Osteoblast (primary cell): ENCODE data around the gene MSX1. TPM values are rescaled to one million over a fixed set of nuclear protein-coding genes. Genes with fewer than 3 reads are reported as not detected.

Experiments
- DNase-seq: peaks from one replicate; pipeline ENCODE4 v3.0.0; 2011; ENCODE audit warnings: low spot score, mixed read lengths; ENCODE audit not compliant: insufficient read length; ENCODE audit errors: missing footprints
- H2AFZ ChIP-seq: 2 replicates; pipeline ENCODE4 v1.6.0; 2011; ENCODE audit warnings: mild to moderate bottlenecking, low read length
- H3K27ac ChIP-seq: 2 replicates; pipeline ENCODE4 v1.5.1; 2011; ENCODE audit warnings: mild to moderate bottlenecking, low read depth, low read length, moderate library complexity
- H3K27me3 ChIP-seq: 2 replicates; pipeline ENCODE4 v1.6.0; 2012; ENCODE audit warnings: mild to moderate bottlenecking, control low read depth, inconsistent platforms, low read length, moderate library complexity; ENCODE audit not compliant: insufficient read depth
- H3K36me3 ChIP-seq: 2 replicates; pipeline ENCODE4 v1.5.1; 2011; ENCODE audit warnings: mild to moderate bottlenecking, low read length, control low read depth, moderate library complexity; ENCODE audit not compliant: insufficient read depth
- H3K4me1 ChIP-seq: 2 replicates; pipeline ENCODE4 v1.5.1; 2011; ENCODE audit warnings: mild to moderate bottlenecking, low read length, control low read depth, moderate library complexity; ENCODE audit not compliant: insufficient read depth
- H3K4me2 ChIP-seq: 2 replicates; pipeline ENCODE4 v1.6.0; 2011; ENCODE audit warnings: mild to moderate bottlenecking, low read length; ENCODE audit not compliant: insufficient read depth
- H3K4me3 ChIP-seq: fragments of 200-600 bp; sonication (generic); 3 replicates; pipeline ENCODE4 v1.5.1; 2012; ENCODE audit warnings: mild to moderate bottlenecking, low read length, inconsistent platforms; ENCODE audit not compliant: insufficient read depth
- H3K79me2 ChIP-seq: 2 replicates; pipeline ENCODE4 v1.6.0; 2012; ENCODE audit warnings: mild to moderate bottlenecking, low read length, control low read depth, inconsistent platforms; ENCODE audit not compliant: insufficient read depth
- H3K9me3 ChIP-seq: 2 replicates; pipeline ENCODE4 v1.5.1; 2011; ENCODE audit warnings: low read depth, low read length, control low read depth
- H4K20me1 ChIP-seq: 2 replicates; pipeline ENCODE4 v1.6.0; 2012; ENCODE audit warnings: mild to moderate bottlenecking, low read length, control low read depth; ENCODE audit not compliant: insufficient read depth
- CTCF ChIP-seq: IDR thresholded peaks from 2 replicates; pipeline ENCODE4 v1.5.1; 2011; ENCODE audit warnings: mild to moderate bottlenecking, low read depth, low read length, moderate library complexity; ENCODE audit errors: extremely low read depth
- total RNA-seq: library from RNA; depleted of rRNA; stranded (reverse); fragments of >200 nt; gene quantifications from 2 replicates; pipeline ENCODE4 v1.2.3, GENCODE V29; 2012

MSX1 gene
- total RNA-seq, 1 donor, result 2.9 TPM

GRCh38 chr4:4866124-4866865 is 6.8 kb downstream of the MSX1 start:
- no peak for TF ChIP-seq CTCF
- Histone ChIP-seq H3K36me3 (peaks cover 7% of the 10 kb centered on the region), H3K27ac (no peak overlapping the region), H3K79me2 (no peaks in the 10 kb centered on the region), H3K4me1 (peaks cover 3% of the 10 kb centered on the region), H3K4me3 (peak overlapping the region; percentile 62), H4K20me1 (no peaks in the 10 kb centered on the region), H2AFZ (peak overlapping the region; percentile 76), H3K27me3 (peaks cover 62% of the 10 kb centered on the region), H3K4me2 (peak overlapping the region; percentile 66), H3K9me3 (no peaks in the 10 kb centered on the region)
- DNase-seq, result peak; percentile 94

GRCh38 chr4:4866866-4867374 is 7.5 kb downstream of the MSX1 start:
- DNase-seq, result no peak
- Histone ChIP-seq H3K79me2 (no peaks in the 10 kb centered on the region), H3K4me1 (no peaks in the 10 kb centered on the region), H4K20me1 (no peaks in the 10 kb centered on the region), H3K4me3 (no peak overlapping the region), H3K27me3 (peaks cover 69% of the 10 kb centered on the region), H2AFZ (peak overlapping the region; percentile 35), H3K9me3 (no peaks in the 10 kb centered on the region), H3K36me3 (peaks cover 7% of the 10 kb centered on the region), H3K4me2 (peak overlapping the region; percentile 66), H3K27ac (no peak overlapping the region)
- TF ChIP-seq CTCF, result no peak

DNA sequence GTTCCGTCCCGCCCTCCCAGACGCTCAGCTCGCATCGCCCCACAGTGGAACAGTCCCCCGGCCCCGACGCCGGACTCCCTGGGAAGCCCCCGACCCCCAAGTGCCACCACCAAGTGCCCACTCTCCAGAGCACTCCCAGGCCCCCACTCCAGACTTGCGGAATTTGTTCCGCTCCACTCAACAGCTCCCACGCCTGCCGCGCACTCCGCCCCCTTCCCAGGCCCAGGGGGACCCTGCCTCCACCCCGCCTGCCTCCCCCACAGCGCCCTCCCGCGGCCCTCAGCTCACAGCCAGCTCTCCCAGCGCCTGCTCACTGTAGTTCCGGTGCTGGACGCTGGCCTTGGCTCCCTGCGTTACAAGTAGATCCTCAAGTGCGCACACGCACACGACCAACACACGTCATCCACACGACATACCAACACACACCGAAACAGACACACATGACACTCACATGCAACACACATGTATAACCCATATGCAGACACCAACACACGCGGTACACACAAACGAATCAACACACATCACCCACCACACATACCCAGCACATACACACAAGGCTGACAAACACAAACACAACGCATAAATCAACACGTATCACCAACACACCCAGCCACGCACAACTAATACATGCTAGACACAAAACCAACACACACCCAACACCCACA is 8.0 kb downstream of the MSX1 start:
- TF ChIP-seq CTCF, result no peak
- H3K4me3 ChIP-seq, result no peak overlapping the region
- no peaks in the 10 kb centered on the region for H3K79me2 ChIP-seq
- H3K4me2 ChIP-seq, result no peak overlapping the region
- H3K27ac ChIP-seq, result no peak overlapping the region
- no peaks in the 10 kb centered on the region for H3K9me3 ChIP-seq
- peak; percentile 84 for DNase-seq
- peaks cover 3% of the 10 kb centered on the region for H3K36me3 ChIP-seq
- H3K27me3 ChIP-seq, result peaks cover 75% of the 10 kb centered on the region
- no peaks in the 10 kb centered on the region for H4K20me1 ChIP-seq
- H2AFZ ChIP-seq, result no peak overlapping the region
- no peaks in the 10 kb centered on the region for H3K4me1 ChIP-seq
